K562 (cell line): ENCODE data around the gene TDRD9. TPM values are rescaled to one million over a fixed set of nuclear protein-coding genes. Genes with fewer than 3 reads are reported as not detected.

Experiments
- ATAC-seq: fragments of 200-7000 bp; cut with Tn5 transposase; 3 replicates; pipeline ENCODE4 v1.9.1; 2020; ENCODE audit warnings: moderate library complexity
- BruUV-seq: library from RNA; stranded (reverse); fragments of 400-500 nt; replicated peaks from 2 replicates; lab custom pipeline; 2021; lab: Mats Ljungman, UMichigan
- CTCF ChIA-PET: fragments of 300-600 bp; formaldehyde crosslinking; extraction: SDS; loops from one replicate; lab custom pipeline; 2021; ENCODE audit warnings: low intra/inter-chr PET ratio; lab: Yijun Ruan, JAX
- POLR2A ChIA-PET: fragments of 300-600, 350-650 bp; sonication (Branson Sonifier 250); formaldehyde crosslinking; extraction: SDS; loops from one replicate; lab custom pipeline; 2021; ENCODE audit warnings: antibody characterized with exemption, inconsistent platforms; lab: Yijun Ruan, JAX
- DNase-seq, 4 experiments: peaks; one replicate each; pipeline versions ENCODE4 v3.0.0 to v3.0.0-alpha.2; 2011 to 2018; ENCODE audit warnings: low spot score in 3 of 4, mixed read lengths in 3 of 4; ENCODE audit errors: extremely low read depth in 1 of 4
- FAIRE-seq: peaks from 2 replicates; lab custom pipeline; 2011; peaks lifted over from hg19 to GRCh38; lab: Jason Lieb, UNC
- H2AFZ ChIP-seq: 2 replicates; pipeline ENCODE4 v1.6.0; 2011; ENCODE audit warnings: low read depth, low read length, control low read depth, inconsistent platforms
- H3K27ac ChIP-seq: fragments of 200-600 bp; 3 replicates; pipeline ENCODE4 v1.8.0; 2011; ENCODE audit warnings: low read depth, mild to moderate bottlenecking, control low read depth, inconsistent platforms, low read length, moderate library complexity, mixed read lengths; ENCODE audit errors: extremely low read depth
- H3K27me3 ChIP-seq, 2 experiments: fragments of 300-600 bp in 1 of 2; 2 replicates in 1 of 2; 3 replicates in 1 of 2; pipeline versions ENCODE4 v1.6.0 to v1.8.0; 2011; ENCODE audit warnings: inconsistent platforms in 2 of 2, low read length in 2 of 2, mild to moderate bottlenecking in 1 of 2, mixed read lengths in 1 of 2, moderate library complexity in 1 of 2; ENCODE audit not compliant: control insufficient read depth in 2 of 2, insufficient read depth in 2 of 2
- H3K36me3 ChIP-seq: fragments of 300-600 bp; 3 replicates; pipeline ENCODE4 v1.8.0; 2011; ENCODE audit warnings: mild to moderate bottlenecking, low read length, inconsistent platforms; ENCODE audit not compliant: control insufficient read depth, insufficient read depth
- H3K4me1 ChIP-seq, 2 experiments: fragments of 200-600 bp in 1 of 2; replicated peaks in 1 of 2; 2 replicates in 1 of 2; 3 replicates in 1 of 2; pipeline versions ENCODE4 v1.5.1 to v1.8.0; 2011; ENCODE audit warnings: inconsistent platforms in 2 of 2, low read length in 2 of 2, mild to moderate bottlenecking in 1 of 2, mixed read lengths in 1 of 2, moderate library complexity in 1 of 2; ENCODE audit not compliant: control insufficient read depth in 2 of 2, insufficient read depth in 2 of 2
- H3K4me2 ChIP-seq: 2 replicates; pipeline ENCODE4 v1.6.1; 2011; ENCODE audit warnings: low read length, control low read depth, inconsistent platforms, mixed read lengths; ENCODE audit not compliant: insufficient read depth
- H3K4me3 ChIP-seq: fragments of 200-600 bp; sonication (generic), shearing (Covaris generic); 2 replicates; pipeline ENCODE4 v1.5.1; 2016; ENCODE audit warnings: control low read depth, inconsistent platforms
- H3K79me2 ChIP-seq: fragments of 200-600 bp; 3 replicates; pipeline ENCODE4 v1.8.0; 2011; ENCODE audit warnings: low read length, inconsistent platforms; ENCODE audit not compliant: control insufficient read depth, insufficient read depth
- H3K9ac ChIP-seq, 2 experiments: 2 replicates each; pipeline versions ENCODE4 v1.6.0 to v1.6.1; 2011; ENCODE audit warnings: low read depth in 2 of 2, low read length in 2 of 2, control low read depth in 1 of 2, inconsistent platforms in 1 of 2, mild to moderate bottlenecking in 1 of 2, mixed read lengths in 1 of 2; ENCODE audit not compliant: insufficient read depth in 1 of 2
- H3K9me1 ChIP-seq: one replicate; pipeline ENCODE4 v1.6.0; 2011; ENCODE audit warnings: inconsistent platforms, mild to moderate bottlenecking, low read length, moderate library complexity; ENCODE audit not compliant: control insufficient read depth, insufficient read depth
- H3K9me3 ChIP-seq: replicated peaks from 2 replicates; pipeline ENCODE4 v1.5.1; 2011; ENCODE audit warnings: low read depth, low read length, inconsistent platforms; ENCODE audit not compliant: control insufficient read depth, insufficient read depth
- H4K20me1 ChIP-seq: replicated peaks from 2 replicates; pipeline ENCODE4 v1.6.1; 2011; ENCODE audit warnings: low read length, inconsistent platforms, mixed read lengths; ENCODE audit not compliant: control insufficient read depth, insufficient read depth
- ELF4 ChIP-seq: fragments of 450-650 bp; formaldehyde crosslinking; IDR thresholded peaks from 2 replicates; pipeline ENCODE4 v1.4.0; 2022; ENCODE audit warnings: missing genetic modification characterization
- IFI16 ChIP-seq: fragments of 250-450 bp; sonication (Bioruptor Pico); IDR thresholded peaks from 2 replicates; pipeline ENCODE4 v2.1.2; 2022; ENCODE audit warnings: mild to moderate bottlenecking, inconsistent platforms
- SMARCE1 ChIP-seq: fragments of 450-650 bp; IDR thresholded peaks from 2 replicates; pipeline ENCODE4 v1.7.1; 2016; ENCODE audit warnings: mild to moderate bottlenecking
- ZBTB11 ChIP-seq, 3 experiments: fragments of 200-800 bp in 1 of 3; fragments of 250-450 bp in 1 of 3; fragments of 450-650 bp in 1 of 3; sonication (Bioruptor Pico) in 1 of 3; sonication (Bioruptor generic) in 1 of 3; formaldehyde crosslinking in 1 of 3; IDR thresholded peaks; 2 replicates each; pipeline versions ENCODE4 v1.6.1 to v1.8.0; 2016 to 2022; ENCODE audit warnings: mild to moderate bottlenecking in 2 of 3, missing genetic modification characterization in 2 of 3, missing compliant biosample characterization in 1 of 3, moderate library complexity in 1 of 3
- ZBTB33 ChIP-seq: sonication (generic); formaldehyde crosslinking; IDR thresholded peaks from 2 replicates; pipeline ENCODE4 v1.8.1; 2023; ENCODE audit warnings: mild to moderate bottlenecking, missing genetic modification reagents
- ZKSCAN3 ChIP-seq: fragments of 250-450 bp; sonication (Bioruptor Pico); IDR thresholded peaks from 2 replicates; pipeline ENCODE4 v1.4.0; 2020
- ZNF639 ChIP-seq, 2 experiments: fragments of 200-800 bp in 1 of 2; sonication (Bioruptor generic) in 1 of 2; sonication (generic) in 1 of 2; formaldehyde crosslinking in 1 of 2; IDR thresholded peaks in 1 of 2; conservative IDR thresholded peaks in 1 of 2; 2 replicates each; pipeline versions ENCODE4 v1.5.0 to v1.6.1; 2016 to 2020; ENCODE audit warnings: missing compliant biosample characterization in 1 of 2, missing genetic modification characterization in 1 of 2, missing genetic modification reagents in 1 of 2
- WGBS: fragments of 100-300 bp; shearing (Covaris generic); methylation state at CpG from one replicate; pipeline ENCODE4 v1.1.6; 2016; ENCODE audit warnings: low coverage, mixed read lengths; ENCODE audit not compliant: insufficient coverage; ENCODE audit errors: missing lambda C conversion rate; 5-methylcytosine and 5-hydroxymethylcytosine counted together
- in situ Hi-C: fragments of 300-500 bp; cut with MboI; formaldehyde crosslinking; loops from 4 replicates; pipeline ENCODE4 v1.15.0; 2018; ENCODE audit warnings: inconsistent platforms, mixed read lengths
- intact Hi-C: fragments of 100-400 bp; cut with micrococcal nuclease; formaldehyde crosslinking; loops from 2 replicates; pipeline ENCODE4 v1.14.2; 2022
- polyA plus RNA-seq, 8 experiments: library from polyadenylated mRNA; depleted of rRNA in 4 of 8; stranded (reverse) in 5 of 8; unstranded in 3 of 8; fragments of >200 nt; fragmentation: Nextera tagmentation in 2 of 8; fragmentation: Illumina TruSeq in 1 of 8; extraction: Ambion mirVana in 2 of 8; extraction: Trizol in 1 of 8; gene quantifications; 2 replicates each; pipeline versions ENCODE4 v1.2.1 to v1.2.3, GENCODE V29; 2011 to 2014; ENCODE audit warnings: inconsistent platforms in 1 of 8, missing spikeins in 1 of 8
- total RNA-seq, 7 experiments: library from RNA; depleted of rRNA in 6 of 7; stranded (reverse); fragments of >200 nt in 6 of 7; fragmentation: Illumina TruSeq in 2 of 7; extraction: Trizol in 2 of 7; gene quantifications; 2 replicates each; pipeline versions ENCODE4 v1.2.1 to v1.2.3, GENCODE V29; 2011 to 2021; ENCODE audit warnings: low replicate concordance in 1 of 7

TDRD9 gene
- total and polyA plus RNA-seq, 9 of the 15 experiments (the other 6 are each of a cell fraction or from before 2014, with no cell fraction given): 0.04 to 0.14 (median 0.04) TPM; not detected in 5

DNA sequence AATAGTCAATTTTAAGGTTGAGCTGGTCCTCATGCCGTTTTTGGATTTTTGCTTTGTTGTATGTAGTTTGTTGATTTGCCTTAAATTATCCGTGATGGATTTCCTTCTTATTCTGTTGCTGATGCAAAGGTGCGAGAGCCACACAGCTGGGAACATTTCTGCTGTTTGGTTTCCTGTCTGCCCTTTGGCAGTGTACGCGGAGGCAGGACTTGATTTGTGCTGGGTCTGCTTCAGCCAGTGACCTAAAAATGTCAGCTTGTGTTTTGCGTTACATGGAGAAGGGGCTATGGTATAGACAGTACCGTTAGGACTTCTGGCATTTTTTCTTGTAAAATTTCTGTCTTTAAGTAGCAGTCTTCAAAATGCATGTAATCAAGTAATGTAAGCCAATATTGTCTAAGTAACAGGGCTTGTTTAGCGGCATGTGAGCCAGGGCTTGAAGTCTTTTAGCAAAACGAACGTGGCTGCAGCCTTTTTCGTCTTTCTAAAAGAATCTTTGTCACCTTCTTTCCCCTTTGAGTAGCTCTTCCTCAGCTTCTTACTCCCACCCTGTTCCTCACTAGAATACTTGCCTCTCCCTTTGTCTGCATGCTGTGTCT, 32.3 kb downstream of the TDRD9 start:
- Histone ChIP-seq H3K9ac (no peak overlapping the region), H2AFZ (no peak overlapping the region), H3K79me2 (no peaks in the 10 kb centered on the region), H3K27ac (no peak overlapping the region), H3K27me3 (no peaks in the 10 kb centered on the region), H3K4me1 (no peaks in the 10 kb centered on the region; a peak in 1 of 5 replicates), H4K20me1 (no peaks in the 10 kb centered on the region), H3K9me3 (no peaks in the 10 kb centered on the region), H3K4me3 (no peak overlapping the region), H3K4me2 (no peak overlapping the region), H3K9me1 (no peaks in the 10 kb centered on the region), H3K36me3 (no peaks in the 10 kb centered on the region)
- DNase-seq: no peak
- WGBS: 28% methylated on average over 11 of the region's 11 CpGs
- no peak for FAIRE-seq
- ChIA-PET POLR2A (interaction anchor here (1.0 kb wide), 1 partner anchor 11 kb away, joined by 3 read pairs; no protein-coding TSS in a partner anchor), CTCF (no interaction called here)
- no TSS peak for BruUV-seq
- no peak for ATAC-seq
- in situ Hi-C loops (no loop called here), intact Hi-C loops (no loop called here)
- TF ChIP-seq SMARCE1: no peak
- TF ChIP-seq IFI16 (CRISPR knock-in tag): no peak
- no peak for TF ChIP-seq ELF4 (CRISPR knock-in tag)
- TF ChIP-seq ZKSCAN3 (CRISPR knock-in tag): no peak
- TF ChIP-seq ZBTB11 (CRISPR knock-in tag; IDR thresholded peaks at IDR 0.05): no peak
- TF ChIP-seq ZBTB33 (CRISPR knock-in tag): no peak
- no peak for TF ChIP-seq ZNF639 (CRISPR knock-in tag; conservative IDR thresholded peaks at IDR 0.05 in 1 of 2, IDR thresholded peaks at IDR 0.05 in 1 of 2)
